Activated CD8-positive, alpha-beta memory T cell treated with anti-CD3 and anti-CD28 coated beads, Interleukin-2, amount 10 ng/mL, durations not matched to agents 7 days and 5 days (primary cell): Measurements from ENCODE around the gene CRADD. TPM values are rescaled to one million over a fixed set of nuclear protein-coding genes. Genes with fewer than 3 reads are reported as not detected.

Experiments
- ATAC-seq: fragments of 150-1000 bp; cut with Tn5 transposase; one replicate; pipeline ENCODE4 v1.10.0; 2021; ENCODE audit warnings: moderate library complexity
- CTCF ChIA-PET: fragments of 350-600 bp; sonication (Branson Sonifier 250); formaldehyde crosslinking; loops from one replicate; lab custom pipeline; 2021; ENCODE audit warnings: antibody characterized with exemption; lab: Charles Lee
- DNase-seq: peaks from one replicate; pipeline ENCODE4 v3.0.0-alpha.2; 2020
- H3K27ac Mint-ChIP-seq: one replicate; pipeline ENCODE4 v1.8.0; 2021; ENCODE audit warnings: mild to moderate bottlenecking, mixed read lengths
- H3K27me3 Mint-ChIP-seq: one replicate; pipeline ENCODE4 v1.8.0; 2021; ENCODE audit warnings: mixed read lengths
- H3K36me3 Mint-ChIP-seq: one replicate; pipeline ENCODE4 v1.8.0; 2021; ENCODE audit warnings: mild to moderate bottlenecking, mixed read lengths
- H3K4me1 Mint-ChIP-seq: one replicate; pipeline ENCODE4 v1.8.0; 2021; ENCODE audit warnings: mixed read lengths
- H3K4me3 Mint-ChIP-seq: one replicate; pipeline ENCODE4 v1.8.0; 2021; ENCODE audit warnings: mild to moderate bottlenecking, moderate library complexity, mixed read lengths
- H3K9me3 Mint-ChIP-seq: one replicate; pipeline ENCODE4 v1.8.0; 2022; ENCODE audit warnings: low read depth, mixed read lengths
- total RNA-seq, 2 experiments: library from RNA; stranded (reverse); gene quantifications; one replicate each; pipeline ENCODE4 v1.2.3, GENCODE V29; 2021

CRADD gene
- total RNA-seq, 2 experiments from 2014 or later: 10.8 to 13.1 TPM

- Mint-ChIP-seq H3K27me3 (peaks cover 6% of the 10 kb centered on the region), H3K9me3 (no peaks in the 10 kb centered on the region), H3K27ac (peak overlapping the region; percentile 100), H3K4me1 (peaks cover 36% of the 10 kb centered on the region), H3K36me3 (peaks cover 5% of the 10 kb centered on the region), H3K4me3 (peak overlapping the region; percentile 96)
- DNase-seq (no peak), ATAC-seq (no peak)
- CTCF ChIA-PET: no interaction called here
Observed at GRCh38 chr12:93678779-93679178, 1.6 kb downstream of the CRADD start.

- Mint-ChIP-seq H3K27me3 (no peaks in the 10 kb centered on the region), H3K4me1 (peaks cover 40% of the 10 kb centered on the region), H3K36me3 (peaks cover 5% of the 10 kb centered on the region), H3K9me3 (no peaks in the 10 kb centered on the region), H3K27ac (no peak overlapping the region), H3K4me3 (no peak overlapping the region)
- CTCF ChIA-PET: interaction anchor here (1.2 kb wide), 1 partner anchor 423 kb away, joined by 4 read pairs; no protein-coding TSS in a partner anchor
- ATAC-seq (no peak), DNase-seq (no peak)
Observed at GRCh38 chr12:93679308-93679925, 2.2 kb downstream of the CRADD start.

- DNase-seq: no peak
- H3K4me1 Mint-ChIP-seq: peaks cover 46% of the 10 kb centered on the region
- no peaks in the 10 kb centered on the region for H3K27me3 Mint-ChIP-seq
- no peaks in the 10 kb centered on the region for H3K9me3 Mint-ChIP-seq
- no peak for ATAC-seq
- no peak overlapping the region for H3K4me3 Mint-ChIP-seq
- CTCF ChIA-PET: interaction anchor here (1.2 to 1.4 kb wide), 2 partner anchors 110 to 422 kb away, joined by 4 read pairs; no protein-coding TSS in a partner anchor
- peaks cover 6% of the 10 kb centered on the region for H3K36me3 Mint-ChIP-seq
- no peak overlapping the region for H3K27ac Mint-ChIP-seq
Observed at GRCh38 chr12:93680006-93680405, 2.8 kb downstream of the CRADD start.

GRCh38 chr12:93682846-93683261 is 5.7 kb downstream of the CRADD start:
- CTCF ChIA-PET: no interaction called here
- Mint-ChIP-seq H3K27ac (no peak overlapping the region), H3K27me3 (no peaks in the 10 kb centered on the region), H3K4me3 (no peak overlapping the region), H3K4me1 (peaks cover 35% of the 10 kb centered on the region), H3K9me3 (no peaks in the 10 kb centered on the region), H3K36me3 (peaks cover 6% of the 10 kb centered on the region)
- ATAC-seq (no peak), DNase-seq (no peak)

- Mint-ChIP-seq H3K4me1 (peaks cover 30% of the 10 kb centered on the region), H3K36me3 (peaks cover 6% of the 10 kb centered on the region)
Observed at GRCh38 chr12:93683410-93683809, 6.2 kb downstream of the CRADD start.

GRCh38 chr12:93684716-93685115 is 7.5 kb downstream of the CRADD start:
- H3K36me3 Mint-ChIP-seq: peaks cover 2% of the 10 kb centered on the region
- ATAC-seq (peak; percentile 23), DNase-seq (no peak)
- CTCF ChIA-PET: interaction anchor here (1.8 kb wide), 1 partner anchor 58 kb away, joined by 3 read pairs; no protein-coding TSS in a partner anchor
- no peaks in the 10 kb centered on the region for H3K9me3 Mint-ChIP-seq
- peak overlapping the region; percentile 46 for H3K4me3 Mint-ChIP-seq
- no peak overlapping the region for H3K27ac Mint-ChIP-seq
- H3K27me3 Mint-ChIP-seq: no peaks in the 10 kb centered on the region
- peaks cover 28% of the 10 kb centered on the region for H3K4me1 Mint-ChIP-seq

More at GRCh38 chr12:93683410-93683809, 6.2 kb downstream of the CRADD start:
- Mint-ChIP-seq H3K4me3 (no peak overlapping the region), H3K27me3 (no peaks in the 10 kb centered on the region), H3K27ac (no peak overlapping the region), H3K9me3 (no peaks in the 10 kb centered on the region)
- CTCF ChIA-PET: no interaction called here
- DNase-seq: no peak
- no peak for ATAC-seq

- no peaks in the 10 kb centered on the region for H3K27me3 Mint-ChIP-seq
- no peaks in the 10 kb centered on the region for H3K9me3 Mint-ChIP-seq
- DNase-seq (no peak), ATAC-seq (no peak)
- CTCF ChIA-PET: no interaction called here
- H3K4me1 Mint-ChIP-seq: peaks cover 29% of the 10 kb centered on the region
- no peak overlapping the region for H3K4me3 Mint-ChIP-seq
- peaks cover 5% of the 10 kb centered on the region for H3K36me3 Mint-ChIP-seq
- no peak overlapping the region for H3K27ac Mint-ChIP-seq
Observed at GRCh38 chr12:93686572-93687356, 9.6 kb downstream of the CRADD start.

GRCh38 chr12:93689076-93689834 is 12.1 kb downstream of the CRADD start:
- ATAC-seq (no peak), DNase-seq (no peak)
- H3K4me1 Mint-ChIP-seq: peaks cover 22% of the 10 kb centered on the region
- no peak overlapping the region for H3K27ac Mint-ChIP-seq
- H3K9me3 Mint-ChIP-seq: no peaks in the 10 kb centered on the region
- no peak overlapping the region for H3K4me3 Mint-ChIP-seq
- H3K36me3 Mint-ChIP-seq: peaks cover 5% of the 10 kb centered on the region
- CTCF ChIA-PET: no interaction called here
- H3K27me3 Mint-ChIP-seq: no peaks in the 10 kb centered on the region

GRCh38 chr12:93696462-93696861 is 19.3 kb downstream of the CRADD start:
- no peak for ATAC-seq

GRCh38 chr12:93698307-93699092 is 21.3 kb downstream of the CRADD start:
- ATAC-seq: no peak
- Mint-ChIP-seq H3K9me3 (no peaks in the 10 kb centered on the region), H3K4me1 (peaks cover 4% of the 10 kb centered on the region), H3K27me3 (no peaks in the 10 kb centered on the region), H3K4me3 (no peak overlapping the region), H3K36me3 (peaks cover 3% of the 10 kb centered on the region), H3K27ac (no peak overlapping the region)
- CTCF ChIA-PET: no interaction called here
- DNase-seq: no peak

More at GRCh38 chr12:93696462-93696861, 19.3 kb downstream of the CRADD start:
- Mint-ChIP-seq H3K36me3 (no peaks in the 10 kb centered on the region), H3K4me1 (peaks cover 4% of the 10 kb centered on the region), H3K4me3 (no peak overlapping the region), H3K27me3 (no peaks in the 10 kb centered on the region), H3K9me3 (no peaks in the 10 kb centered on the region), H3K27ac (no peak overlapping the region)
- CTCF ChIA-PET: no interaction called here
- no peak for DNase-seq

GRCh38 chr12:93699271-93700145 is 22.3 kb downstream of the CRADD start:
- H3K4me3 Mint-ChIP-seq: no peak overlapping the region
- peaks cover 8% of the 10 kb centered on the region for H3K4me1 Mint-ChIP-seq
- DNase-seq (no peak), ATAC-seq (no peak)
- H3K27me3 Mint-ChIP-seq: no peaks in the 10 kb centered on the region
- H3K27ac Mint-ChIP-seq: no peak overlapping the region
- CTCF ChIA-PET: interaction anchor here (1.1 kb wide), 1 partner anchor 42 kb away, joined by 3 read pairs; no protein-coding TSS in a partner anchor
- peaks cover 5% of the 10 kb centered on the region for H3K36me3 Mint-ChIP-seq
- H3K9me3 Mint-ChIP-seq: no peaks in the 10 kb centered on the region

- H3K4me3 Mint-ChIP-seq: no peak overlapping the region
- DNase-seq (no peak), ATAC-seq (no peak)
- CTCF ChIA-PET: no interaction called here
- no peaks in the 10 kb centered on the region for H3K9me3 Mint-ChIP-seq
- peaks cover 5% of the 10 kb centered on the region for H3K36me3 Mint-ChIP-seq
- H3K27me3 Mint-ChIP-seq: no peaks in the 10 kb centered on the region
- H3K27ac Mint-ChIP-seq: no peak overlapping the region
- H3K4me1 Mint-ChIP-seq: peaks cover 8% of the 10 kb centered on the region
Observed at GRCh38 chr12:93702707-93703315, 25.6 kb downstream of the CRADD start.
